GM19351 (cell line): ENCODE results near the gene GNG7.
"Not testable (repeated sequence)": the region's sequence is repeated elsewhere in the genome, so short reads cannot be mapped to it uniquely, and the experiment has no call there.

Experiments
- ATAC-seq: cut with Tn5 transposase; IDR thresholded peaks from one replicate; pipeline ENCODE4 v1.9.1; 2021; ENCODE audit warnings: mild to moderate bottlenecking, moderate library complexity; ENCODE audit not compliant: unreplicated experiment

Gene GNG7

DNA sequence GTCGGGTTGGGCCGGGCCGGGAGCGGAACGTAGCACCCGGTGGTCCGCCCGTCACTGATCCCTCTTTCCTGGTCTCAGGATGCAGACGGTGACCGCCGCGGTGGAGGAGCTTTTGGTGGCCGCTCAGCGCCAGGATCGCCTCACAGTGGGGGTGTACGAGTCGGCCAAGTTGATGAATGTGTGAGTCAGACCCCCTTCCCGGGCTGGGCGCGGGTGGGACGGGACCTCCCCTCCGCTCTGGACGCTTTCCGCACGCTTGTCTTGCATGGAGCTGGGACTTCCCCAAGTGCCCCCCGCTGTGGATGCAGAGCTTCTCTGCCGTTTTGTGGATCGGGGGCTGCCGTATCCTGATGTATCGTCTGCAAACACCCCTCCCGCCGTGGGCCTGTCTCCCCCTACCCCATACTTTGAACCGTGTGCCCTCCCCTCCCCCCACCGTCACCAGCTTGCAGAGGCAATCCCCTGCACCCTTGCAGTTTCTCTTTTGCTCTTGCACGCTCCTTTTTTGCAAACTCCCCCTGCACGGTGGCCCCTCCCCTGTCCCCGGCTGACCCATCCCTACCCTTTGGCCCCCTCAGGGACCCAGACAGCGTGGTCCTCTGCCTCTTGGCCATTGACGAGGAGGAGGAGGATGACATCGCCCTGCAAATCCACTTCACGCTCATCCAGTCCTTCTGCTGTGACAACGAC is 225.9 kb downstream of the GNG7 start:
- no peak for ATAC-seq

DNA sequence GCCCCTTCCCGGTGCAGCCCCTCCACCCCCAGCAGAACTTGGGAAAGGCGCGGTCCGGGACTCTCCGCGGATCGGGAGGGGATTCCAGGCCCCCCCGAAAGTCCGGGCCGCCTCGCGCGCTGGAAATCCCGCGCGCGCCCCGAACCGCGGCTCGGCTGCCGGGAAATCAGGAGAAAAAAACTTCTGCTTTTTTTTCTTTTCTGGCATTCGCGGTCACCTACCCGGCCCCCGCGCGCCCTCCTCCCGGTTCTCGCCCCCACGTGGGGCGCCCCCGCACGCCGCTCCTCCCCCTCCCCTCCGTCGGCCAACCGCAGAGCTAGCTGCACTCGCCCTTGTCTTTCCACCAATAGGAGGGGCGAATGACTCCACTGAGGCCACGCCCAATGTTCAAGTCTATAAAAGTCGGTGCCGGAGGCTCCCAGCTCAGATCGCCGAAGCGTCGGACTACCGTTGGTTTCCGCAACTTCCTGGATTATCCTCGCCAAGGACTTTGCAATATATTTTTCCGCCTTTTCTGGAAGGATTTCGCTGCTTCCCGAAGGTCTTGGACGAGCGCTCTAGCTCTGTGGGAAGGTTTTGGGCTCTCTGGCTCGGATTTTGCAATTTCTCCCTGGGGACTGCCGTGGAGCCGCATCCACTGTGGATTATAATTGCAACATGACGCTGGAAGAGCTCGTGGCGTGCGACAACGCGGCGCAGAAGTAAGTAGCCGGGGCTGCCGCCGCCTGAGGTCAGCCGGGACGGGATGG is 226.6 kb downstream of the GNG7 start, which contains the start of gene GADD45B:
TSS of gene GADD45B (plus strand) at position 426 of the 749 bp plus-strand sequence. CDS start at position 658, 232 bp downstream.
- peak; percentile 49 for ATAC-seq

DNA sequence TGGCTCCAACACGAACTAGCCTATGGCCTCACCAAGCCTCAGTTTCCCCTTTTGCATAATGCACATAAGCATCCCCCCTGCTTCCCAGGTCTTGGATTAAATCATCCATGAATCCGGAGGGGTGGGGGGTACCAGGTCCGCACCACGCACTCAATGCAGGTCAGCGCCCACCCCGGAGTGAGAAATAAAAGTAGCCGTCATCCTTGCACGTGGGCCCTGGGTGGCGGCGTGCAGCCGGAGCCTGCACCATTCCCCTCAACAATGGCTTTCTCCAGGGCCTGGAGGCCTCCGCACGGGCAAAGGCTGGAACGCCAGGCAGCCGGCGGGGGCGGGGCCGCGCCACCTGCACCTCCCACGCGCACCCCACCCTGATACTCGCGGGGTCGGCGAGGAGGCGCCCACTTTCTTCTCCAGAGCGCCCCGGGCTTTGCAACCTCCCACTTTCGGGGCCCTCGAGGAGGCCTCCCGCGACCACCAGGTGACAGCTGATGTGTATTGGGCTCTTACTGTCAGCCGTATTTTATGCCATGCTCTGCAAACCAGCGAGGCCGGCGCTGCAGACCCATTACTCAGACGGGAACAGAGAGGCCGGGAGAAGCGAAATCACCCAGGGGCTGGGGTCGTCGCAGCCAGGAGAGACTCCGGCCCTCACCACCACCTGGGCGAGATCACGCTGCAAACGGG is 227.3 kb downstream of the GNG7 start:
- ATAC-seq, result no peak

DNA sequence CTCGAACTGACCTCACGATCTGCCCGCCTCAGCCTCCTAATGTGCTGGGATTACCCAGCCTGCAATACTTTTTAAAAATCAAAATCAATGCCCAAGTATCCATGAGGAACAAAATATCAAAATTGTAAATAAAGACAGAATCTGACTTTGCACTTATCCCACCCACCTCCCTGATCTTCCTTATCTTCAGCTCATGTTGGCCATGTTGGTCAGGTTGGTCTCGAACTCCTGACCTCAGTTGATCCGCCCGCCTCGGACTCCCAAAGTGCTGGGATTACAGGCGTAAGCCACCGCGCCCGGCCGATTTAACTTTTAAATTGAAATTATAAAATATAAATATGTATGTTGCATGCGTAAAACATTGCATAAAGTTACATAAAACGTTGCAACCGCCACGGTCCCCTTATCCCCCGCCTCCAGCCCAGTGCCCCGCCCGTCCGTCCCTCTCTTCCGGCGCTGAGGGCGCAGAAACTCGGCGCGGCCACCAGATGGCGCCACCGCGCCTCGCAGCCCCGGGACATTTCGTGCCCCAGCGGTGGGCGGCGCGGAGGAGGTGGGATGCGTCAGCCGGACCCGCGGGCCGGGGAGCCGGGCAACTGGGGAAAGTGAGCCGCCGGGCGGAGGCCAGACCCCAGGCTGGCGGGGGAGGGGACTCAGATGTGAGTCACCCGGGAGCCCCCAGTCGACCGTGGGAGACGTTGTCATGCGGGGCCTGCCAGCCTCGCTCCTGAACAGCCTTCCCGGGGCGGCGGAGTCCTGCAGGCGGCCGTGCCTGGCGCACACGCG is 228.1 kb downstream of the GNG7 start:
- ATAC-seq, result peak; percentile 25

DNA sequence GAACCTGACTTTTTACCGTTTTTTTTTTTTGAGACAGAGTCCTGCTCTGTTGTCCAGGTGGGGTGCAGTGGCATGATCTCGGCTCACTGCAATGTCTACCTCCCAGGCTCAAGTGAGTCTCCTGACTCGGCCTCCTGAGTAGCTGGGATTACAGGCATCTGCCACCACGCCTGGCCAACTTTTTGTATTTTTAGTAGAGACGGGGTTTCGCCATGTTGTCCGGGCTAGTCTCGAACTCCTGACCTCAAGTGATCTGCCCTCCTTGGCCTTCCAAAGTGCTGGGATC is 232.6 kb downstream of the GNG7 start:
- ATAC-seq, result not testable (repeated sequence)

DNA sequence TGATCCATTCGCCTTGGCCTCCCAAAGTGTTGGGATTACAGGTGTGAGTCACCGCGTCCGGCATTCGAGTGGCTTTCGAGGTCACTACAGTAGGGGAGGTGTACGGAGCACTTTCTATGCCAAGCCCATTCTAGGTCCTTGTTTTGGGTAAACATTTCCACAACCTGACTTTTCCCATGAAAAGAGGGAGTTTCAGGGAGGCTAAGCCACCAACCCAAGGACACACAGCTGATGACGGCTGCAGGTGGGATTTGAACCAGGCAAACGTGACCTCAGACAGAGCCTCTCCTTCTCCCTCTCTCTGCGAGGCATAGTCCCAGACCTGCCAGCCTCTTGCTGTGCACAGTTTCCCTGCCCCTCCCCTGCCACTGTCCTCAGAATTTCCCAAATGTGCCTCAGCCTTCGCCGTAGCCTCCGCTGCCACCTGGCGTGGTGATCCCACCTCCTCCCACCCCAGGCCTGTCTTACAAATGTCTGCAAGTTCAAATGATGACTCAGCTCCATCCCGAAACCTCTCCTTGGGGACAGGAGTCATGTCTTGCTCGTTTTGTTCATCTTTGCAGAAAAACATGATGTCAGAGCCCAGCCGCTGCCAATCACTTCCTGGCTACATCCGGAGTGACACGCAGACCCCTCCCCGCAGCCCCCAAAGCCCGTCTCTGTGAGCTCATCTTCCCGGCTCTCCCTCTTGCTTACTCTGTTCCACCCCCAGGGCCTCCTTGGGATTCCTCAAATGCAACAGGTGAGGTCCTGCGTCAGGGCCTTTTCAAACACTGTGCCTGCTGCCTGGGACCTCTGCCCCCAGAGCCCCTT is 233.2 kb downstream of the GNG7 start:
- ATAC-seq, result no peak

DNA sequence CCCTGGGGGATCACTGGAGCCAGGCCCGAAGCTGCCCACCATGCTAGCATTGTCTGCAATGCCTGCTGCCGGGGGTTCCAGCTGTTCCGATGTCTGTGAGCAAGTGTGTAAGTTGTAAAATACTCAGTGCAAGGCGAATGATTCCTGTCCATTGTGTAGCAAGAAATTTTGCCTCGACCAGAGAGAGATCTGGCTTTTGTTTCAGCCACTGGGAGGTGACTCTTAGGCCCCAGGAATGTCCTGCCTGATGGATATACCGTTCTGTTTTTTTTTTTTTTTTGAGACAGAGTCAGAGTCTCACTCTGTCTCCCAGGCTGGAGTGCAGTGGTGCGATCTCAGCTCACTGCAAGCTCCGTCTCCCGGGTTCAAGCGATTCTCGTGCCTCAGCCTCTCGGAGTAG is 233.9 kb downstream of the GNG7 start:
- no peak for ATAC-seq

DNA sequence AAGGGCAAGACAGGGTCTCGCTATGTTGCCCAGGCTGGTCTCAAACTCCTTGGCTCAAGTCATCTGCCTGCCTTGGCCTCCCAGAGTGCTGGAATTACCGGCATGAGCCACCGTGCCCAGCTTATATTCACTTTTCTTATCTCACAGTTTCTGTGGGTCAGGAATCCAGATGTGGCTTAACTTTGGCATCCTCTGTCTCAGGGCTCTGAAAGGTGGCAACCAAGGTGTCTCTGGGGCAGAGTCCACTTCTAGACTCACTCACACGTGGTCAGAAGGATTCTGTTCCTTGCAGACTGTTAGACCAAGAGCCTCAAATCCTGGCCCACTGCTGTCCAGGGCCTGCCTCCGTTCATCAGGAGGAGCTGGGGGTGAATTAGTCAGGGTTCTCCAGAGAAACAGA is 238.1 kb downstream of the GNG7 start:
- no peak for ATAC-seq

DNA sequence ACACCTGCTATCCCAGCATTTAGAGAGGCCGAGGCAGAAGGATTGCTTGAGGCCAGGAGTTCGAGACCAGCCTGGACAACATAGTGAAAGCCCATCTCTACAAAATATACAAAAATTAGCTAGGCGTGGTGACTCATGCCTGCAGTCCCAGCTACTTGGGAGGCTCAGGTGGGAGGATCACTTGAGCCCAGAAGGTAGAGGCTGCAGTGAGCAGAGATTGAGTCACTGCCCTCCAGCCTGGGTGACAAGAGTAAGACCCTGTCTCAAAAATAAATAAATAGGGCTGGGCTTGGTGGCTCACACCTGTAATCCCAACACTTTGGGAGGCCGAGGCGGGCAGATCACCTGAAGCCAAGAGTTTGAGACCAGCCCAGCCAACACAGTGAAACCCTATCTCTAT is 238.8 kb downstream of the GNG7 start:
- not testable (repeated sequence) for ATAC-seq

DNA sequence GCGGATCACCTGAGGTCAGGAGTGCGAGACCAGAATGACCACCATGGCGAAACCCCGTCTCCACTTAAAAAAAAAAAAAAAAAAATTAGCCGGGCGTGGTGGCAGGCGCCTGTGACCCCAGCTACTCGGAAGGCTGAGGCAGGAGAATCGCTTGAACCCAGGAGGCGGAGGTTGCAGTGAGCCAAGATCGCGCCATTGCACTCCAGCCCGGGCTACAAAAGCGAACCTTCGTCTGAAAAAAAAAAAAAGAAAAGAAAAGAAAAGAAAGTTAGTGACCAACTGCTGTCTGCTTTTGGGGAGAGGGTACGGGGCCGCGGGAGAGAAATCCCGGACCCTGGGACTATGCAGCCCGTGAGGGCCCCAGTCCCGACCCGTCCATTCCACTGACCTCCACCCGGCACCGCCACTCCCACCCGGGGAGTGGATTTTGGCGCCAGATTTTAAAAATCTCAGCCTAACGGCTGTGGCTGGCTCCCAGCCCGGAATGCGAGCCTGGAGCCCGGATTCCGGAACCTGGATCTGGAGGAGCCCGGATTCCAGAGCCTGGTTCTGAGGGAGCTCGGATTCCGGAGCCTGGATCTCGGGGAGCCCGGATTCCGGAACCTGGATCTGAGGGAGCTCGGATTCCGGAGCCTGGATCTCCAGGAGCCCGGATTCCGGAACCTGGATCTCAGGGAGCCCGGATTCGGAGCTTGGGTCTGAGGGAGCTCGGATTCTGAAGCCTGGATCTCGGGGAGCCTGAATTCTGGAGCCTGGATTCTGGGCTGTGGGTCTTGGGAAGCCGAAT is 239.7 kb downstream of the GNG7 start:
- no peak for ATAC-seq

DNA sequence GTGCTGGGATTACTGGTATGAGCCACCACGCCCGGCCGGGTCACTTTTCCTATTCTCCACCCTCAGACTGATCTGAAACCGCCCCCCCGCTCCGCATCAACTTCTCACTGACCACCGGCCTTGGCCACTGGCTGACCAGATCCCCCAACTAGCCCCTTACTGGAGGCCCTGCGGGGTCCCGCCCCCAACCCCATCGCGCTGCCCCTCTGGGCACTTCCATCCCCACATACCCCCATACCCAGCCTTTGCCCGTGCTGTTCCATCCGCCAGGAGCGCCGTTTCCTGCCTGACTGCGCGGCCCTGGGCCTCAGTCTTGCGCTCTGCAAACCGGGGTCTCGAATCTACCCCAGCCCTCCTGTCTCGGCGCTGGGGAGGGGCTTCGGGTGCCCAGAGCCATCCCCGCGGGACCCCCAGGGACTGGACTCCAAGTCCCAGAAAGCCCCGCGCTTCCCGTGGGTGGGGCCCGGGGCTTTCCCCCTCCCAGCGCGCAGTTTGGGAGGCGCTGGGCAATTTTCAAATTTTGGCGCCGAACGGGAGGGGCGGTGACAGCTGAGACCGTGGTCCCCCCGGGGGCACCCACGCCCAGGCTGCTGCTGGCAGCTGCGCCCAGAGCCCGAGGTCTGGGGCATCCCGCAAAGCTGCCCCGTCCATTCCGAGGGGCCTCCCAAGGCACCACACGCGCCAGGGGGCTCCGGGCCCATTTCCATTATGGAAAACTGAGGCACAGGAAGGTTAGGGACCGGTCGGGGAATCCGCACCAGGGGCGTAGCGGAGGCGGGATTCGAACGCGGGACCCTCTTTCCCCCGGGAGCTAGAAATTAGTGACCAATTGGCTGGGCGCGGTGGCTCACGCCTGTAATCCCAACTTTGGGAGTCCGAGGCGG is 240.5 kb downstream of the GNG7 start:
- ATAC-seq, result no peak
